Activated T-cell treated with anti-CD3 and anti-CD28 coated beads, Interleukin-2, amount 50 U/mL, for 24 hours (primary cell): Measurements from ENCODE around the gene SIRPA.

Experiments
- DNase-seq: peaks from one replicate; pipeline ENCODE4 v3.0.0-alpha.2; 2020
- H3K27ac Mint-ChIP-seq: 2 replicates; pipeline ENCODE4 v1.8.0; 2020; ENCODE audit warnings: mild to moderate bottlenecking, mixed read lengths
- H3K27me3 Mint-ChIP-seq: 2 replicates; pipeline ENCODE4 v1.8.0; 2020; ENCODE audit warnings: mixed read lengths
- H3K36me3 Mint-ChIP-seq: 2 replicates; pipeline ENCODE4 v1.8.0; 2020; ENCODE audit warnings: low read depth, mixed read lengths
- H3K4me1 Mint-ChIP-seq: 2 replicates; pipeline ENCODE4 v1.8.0; 2020; ENCODE audit warnings: low read depth, mixed read lengths
- H3K4me3 Mint-ChIP-seq: 2 replicates; pipeline ENCODE4 v1.8.0; 2020; ENCODE audit warnings: mild to moderate bottlenecking, moderate library complexity, mixed read lengths
- H3K9me3 Mint-ChIP-seq: 2 replicates; pipeline ENCODE4 v1.8.0; 2020; ENCODE audit warnings: mixed read lengths

The SIRPA gene

GRCh38 chr20:1964659-1965405 lies 69.6 kb downstream of the SIRPA start:
- Mint-ChIP-seq H3K27ac (peak overlapping the region; percentile 73), H3K4me3 (peak overlapping the region; percentile 43), H3K9me3 (no peaks in the 10 kb centered on the region), H3K4me1 (peaks cover 15% of the 10 kb centered on the region), H3K27me3 (peaks cover 47% of the 10 kb centered on the region), H3K36me3 (no peaks in the 10 kb centered on the region)
- DNase-seq: peak; percentile 38

GRCh38 chr20:1965520-1966351 lies 70.5 kb downstream of the SIRPA start:
- peaks cover 15% of the 10 kb centered on the region for H3K4me1 Mint-ChIP-seq
- peak; percentile 92 for DNase-seq
- no peaks in the 10 kb centered on the region for H3K9me3 Mint-ChIP-seq
- H3K36me3 Mint-ChIP-seq: no peaks in the 10 kb centered on the region
- peak overlapping the region; percentile 73 for H3K27ac Mint-ChIP-seq
- H3K27me3 Mint-ChIP-seq: peaks cover 55% of the 10 kb centered on the region
- H3K4me3 Mint-ChIP-seq: peak overlapping the region; percentile 43

- Mint-ChIP-seq H3K36me3 (no peaks in the 10 kb centered on the region), H3K27me3 (peaks cover 37% of the 10 kb centered on the region), H3K4me3 (no peak overlapping the region), H3K9me3 (no peaks in the 10 kb centered on the region), H3K4me1 (peaks cover 15% of the 10 kb centered on the region), H3K27ac (no peak overlapping the region)
- no peak for DNase-seq
These were observed 73.8 kb downstream of the SIRPA start for GRCh38 chr20:1968964-1969363.

GRCh38 chr20:1971893-1972586 lies 76.8 kb downstream of the SIRPA start:
- no peak for DNase-seq
- Mint-ChIP-seq H3K27ac (no peak overlapping the region), H3K4me3 (no peak overlapping the region), H3K4me1 (no peaks in the 10 kb centered on the region), H3K36me3 (no peaks in the 10 kb centered on the region), H3K9me3 (no peaks in the 10 kb centered on the region), H3K27me3 (peaks cover 21% of the 10 kb centered on the region)

- Mint-ChIP-seq H3K36me3 (no peaks in the 10 kb centered on the region), H3K4me1 (no peaks in the 10 kb centered on the region), H3K9me3 (no peaks in the 10 kb centered on the region), H3K4me3 (no peak overlapping the region), H3K27ac (no peak overlapping the region), H3K27me3 (peaks cover 36% of the 10 kb centered on the region)
- no peak for DNase-seq
These were observed 78.6 kb downstream of the SIRPA start for GRCh38 chr20:1973601-1974440.

- H3K9me3 Mint-ChIP-seq: no peaks in the 10 kb centered on the region
- no peak overlapping the region for H3K4me3 Mint-ChIP-seq
- no peak overlapping the region for H3K27ac Mint-ChIP-seq
- no peaks in the 10 kb centered on the region for H3K36me3 Mint-ChIP-seq
- H3K27me3 Mint-ChIP-seq: peaks cover 42% of the 10 kb centered on the region
- DNase-seq: no peak
- no peaks in the 10 kb centered on the region for H3K4me1 Mint-ChIP-seq
These were observed 80.1 kb downstream of the SIRPA start for GRCh38 chr20:1975291-1975690.

GRCh38 chr20:1979106-1979778 lies 84.0 kb downstream of the SIRPA start:
- DNase-seq: no peak
- no peak overlapping the region for H3K4me3 Mint-ChIP-seq
- no peak overlapping the region for H3K27ac Mint-ChIP-seq
- no peaks in the 10 kb centered on the region for H3K9me3 Mint-ChIP-seq
- no peaks in the 10 kb centered on the region for H3K36me3 Mint-ChIP-seq
- peaks cover 49% of the 10 kb centered on the region for H3K27me3 Mint-ChIP-seq
- H3K4me1 Mint-ChIP-seq: no peaks in the 10 kb centered on the region

- no peak for DNase-seq
- no peaks in the 10 kb centered on the region for H3K36me3 Mint-ChIP-seq
- H3K4me1 Mint-ChIP-seq: no peaks in the 10 kb centered on the region
- no peaks in the 10 kb centered on the region for H3K9me3 Mint-ChIP-seq
- H3K27me3 Mint-ChIP-seq: peaks cover 54% of the 10 kb centered on the region
- no peak overlapping the region for H3K27ac Mint-ChIP-seq
- no peak overlapping the region for H3K4me3 Mint-ChIP-seq
These were observed 87.5 kb downstream of the SIRPA start for GRCh38 chr20:1982686-1983085.

GRCh38 chr20:1983301-1983700 lies 88.1 kb downstream of the SIRPA start:
- no peaks in the 10 kb centered on the region for H3K9me3 Mint-ChIP-seq
- no peak overlapping the region for H3K27ac Mint-ChIP-seq
- no peak overlapping the region for H3K4me3 Mint-ChIP-seq
- H3K36me3 Mint-ChIP-seq: no peaks in the 10 kb centered on the region
- no peak for DNase-seq
- peaks cover 49% of the 10 kb centered on the region for H3K27me3 Mint-ChIP-seq
- no peaks in the 10 kb centered on the region for H3K4me1 Mint-ChIP-seq

- DNase-seq: no peak
- Mint-ChIP-seq H3K4me1 (no peaks in the 10 kb centered on the region), H3K27me3 (peaks cover 48% of the 10 kb centered on the region), H3K4me3 (no peak overlapping the region), H3K27ac (no peak overlapping the region), H3K36me3 (no peaks in the 10 kb centered on the region), H3K9me3 (no peaks in the 10 kb centered on the region)
These were observed 92.6 kb downstream of the SIRPA start for GRCh38 chr20:1987826-1988225.
